Neural progenitor cell (in vitro differentiated cells): ENCODE measurements around the gene IRX2.

ENCODE experiments used
- EZH2 ChIP-seq: fragments of 200-600 bp; sonication (generic); IDR thresholded peaks from 2 replicates; pipeline ENCODE4 v1.6.1; 2017; ENCODE audit warnings: antibody characterized with exemption, mild to moderate bottlenecking, moderate library complexity
- TF ChIP-seq, protein P1 (sequence below): fragments of 200-600 bp; sonication (generic); IDR thresholded peaks from 2 replicates; pipeline ENCODE4 v1.5.1; 2017; ENCODE audit warnings: antibody characterized with exemption, mild to moderate bottlenecking

DNA sequence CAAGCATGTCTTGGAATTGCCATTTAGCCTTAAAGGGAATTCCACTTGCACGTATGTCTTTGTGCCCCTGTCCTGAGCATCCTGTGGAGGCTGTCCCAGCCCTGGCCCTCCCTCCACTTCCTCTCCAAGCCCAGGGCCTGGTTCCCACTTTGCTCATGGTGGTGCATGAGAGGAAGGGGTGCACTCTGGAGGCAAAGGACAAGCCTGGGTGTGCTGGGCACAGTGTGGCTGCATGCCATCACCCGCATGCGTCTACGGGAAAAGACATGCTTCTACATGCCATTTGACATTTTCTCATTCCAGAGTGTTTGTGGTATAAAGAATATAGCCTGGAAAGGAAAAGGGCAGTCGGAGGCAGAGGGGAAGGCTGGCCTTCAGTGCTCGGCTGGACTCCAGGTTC lies 7.2 kb upstream of the IRX2 start:
- TF ChIP-seq, protein P1, sequence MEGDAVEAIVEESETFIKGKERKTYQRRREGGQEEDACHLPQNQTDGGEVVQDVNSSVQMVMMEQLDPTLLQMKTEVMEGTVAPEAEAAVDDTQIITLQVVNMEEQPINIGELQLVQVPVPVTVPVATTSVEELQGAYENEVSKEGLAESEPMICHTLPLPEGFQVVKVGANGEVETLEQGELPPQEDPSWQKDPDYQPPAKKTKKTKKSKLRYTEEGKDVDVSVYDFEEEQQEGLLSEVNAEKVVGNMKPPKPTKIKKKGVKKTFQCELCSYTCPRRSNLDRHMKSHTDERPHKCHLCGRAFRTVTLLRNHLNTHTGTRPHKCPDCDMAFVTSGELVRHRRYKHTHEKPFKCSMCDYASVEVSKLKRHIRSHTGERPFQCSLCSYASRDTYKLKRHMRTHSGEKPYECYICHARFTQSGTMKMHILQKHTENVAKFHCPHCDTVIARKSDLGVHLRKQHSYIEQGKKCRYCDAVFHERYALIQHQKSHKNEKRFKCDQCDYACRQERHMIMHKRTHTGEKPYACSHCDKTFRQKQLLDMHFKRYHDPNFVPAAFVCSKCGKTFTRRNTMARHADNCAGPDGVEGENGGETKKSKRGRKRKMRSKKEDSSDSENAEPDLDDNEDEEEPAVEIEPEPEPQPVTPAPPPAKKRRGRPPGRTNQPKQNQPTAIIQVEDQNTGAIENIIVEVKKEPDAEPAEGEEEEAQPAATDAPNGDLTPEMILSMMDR: no peak
- no peak for TF ChIP-seq EZH2
